Measurements from ENCODE around the gene ZG16B.

Gene ZG16B

GRCh38 chr16:2840914-2841313, 10.8 kb downstream of the ZG16B start:
- no peak for DNase-seq (ENCODE audit: extremely low read depth, low read depth)

GRCh38 chr16:2841606-2842339, 11.7 kb downstream of the ZG16B start:
- TF ChIP-seq, protein P1, sequence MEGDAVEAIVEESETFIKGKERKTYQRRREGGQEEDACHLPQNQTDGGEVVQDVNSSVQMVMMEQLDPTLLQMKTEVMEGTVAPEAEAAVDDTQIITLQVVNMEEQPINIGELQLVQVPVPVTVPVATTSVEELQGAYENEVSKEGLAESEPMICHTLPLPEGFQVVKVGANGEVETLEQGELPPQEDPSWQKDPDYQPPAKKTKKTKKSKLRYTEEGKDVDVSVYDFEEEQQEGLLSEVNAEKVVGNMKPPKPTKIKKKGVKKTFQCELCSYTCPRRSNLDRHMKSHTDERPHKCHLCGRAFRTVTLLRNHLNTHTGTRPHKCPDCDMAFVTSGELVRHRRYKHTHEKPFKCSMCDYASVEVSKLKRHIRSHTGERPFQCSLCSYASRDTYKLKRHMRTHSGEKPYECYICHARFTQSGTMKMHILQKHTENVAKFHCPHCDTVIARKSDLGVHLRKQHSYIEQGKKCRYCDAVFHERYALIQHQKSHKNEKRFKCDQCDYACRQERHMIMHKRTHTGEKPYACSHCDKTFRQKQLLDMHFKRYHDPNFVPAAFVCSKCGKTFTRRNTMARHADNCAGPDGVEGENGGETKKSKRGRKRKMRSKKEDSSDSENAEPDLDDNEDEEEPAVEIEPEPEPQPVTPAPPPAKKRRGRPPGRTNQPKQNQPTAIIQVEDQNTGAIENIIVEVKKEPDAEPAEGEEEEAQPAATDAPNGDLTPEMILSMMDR (IDR thresholded peaks at IDR 0.05; ENCODE audit: low read depth, low read length), result no peak
- DNase-seq (ENCODE audit: extremely low read depth, low read depth), result no peak

More at GRCh38 chr16:2840914-2841313, 10.8 kb downstream of the ZG16B start:
- TF ChIP-seq, protein P1 (IDR thresholded peaks at IDR 0.05; ENCODE audit: low read depth, low read length), result no peak

GRCh38 chr16:2842340-2843000, 12.4 kb downstream of the ZG16B start:
- TF ChIP-seq, protein P1 (IDR thresholded peaks at IDR 0.05; ENCODE audit: low read depth, low read length), result peak; percentile 37
- DNase-seq (ENCODE audit: extremely low read depth, low read depth), result no peak

- TF ChIP-seq, protein P1 (IDR thresholded peaks at IDR 0.05; ENCODE audit: low read depth, low read length), result no peak
- no peak for DNase-seq (ENCODE audit: extremely low read depth, low read depth)
Observed at GRCh38 chr16:2843526-2843925, 13.4 kb downstream of the ZG16B start.

- TF ChIP-seq, protein P1 (IDR thresholded peaks at IDR 0.05; ENCODE audit: low read depth, low read length), result no peak
- no peak for DNase-seq (ENCODE audit: extremely low read depth, low read depth)
Observed at GRCh38 chr16:2845116-2845515, 15.0 kb downstream of the ZG16B start.

DNA sequence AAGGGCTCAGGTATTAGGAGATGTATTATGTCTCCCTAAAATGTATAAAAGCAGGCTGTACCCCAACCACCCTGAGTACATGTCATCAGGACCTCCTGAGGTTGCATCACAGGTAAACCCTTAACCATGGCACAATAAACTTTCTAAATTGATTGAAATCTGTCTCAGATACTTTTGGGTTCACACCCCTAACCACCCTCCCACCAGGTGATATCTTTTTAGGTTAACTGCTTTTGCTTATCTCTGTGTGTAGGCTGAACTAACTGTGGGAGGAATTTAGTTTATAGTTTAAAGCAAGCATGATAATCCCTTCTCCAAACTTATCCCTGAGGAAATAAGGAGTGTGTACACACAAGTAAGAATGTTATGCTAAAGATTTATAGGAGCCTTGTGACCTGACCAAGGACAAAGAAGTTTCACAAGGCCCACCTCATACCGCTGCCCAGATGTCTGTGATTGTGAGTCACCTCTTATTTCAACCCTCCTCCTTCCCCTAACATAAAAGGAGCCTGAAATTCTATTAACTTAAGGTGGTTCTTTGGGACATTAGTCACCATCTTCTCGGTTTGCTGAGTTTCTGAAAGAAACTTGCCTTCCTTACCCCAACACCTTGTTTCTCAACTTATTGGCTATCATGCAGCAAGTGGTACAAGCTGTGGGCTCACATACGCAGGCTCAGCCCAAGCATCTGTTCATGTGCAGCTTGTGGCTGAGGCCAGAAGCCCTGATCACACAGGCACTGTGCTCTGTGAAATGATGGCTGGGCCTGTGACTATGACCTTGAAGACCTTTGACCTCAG, 16.6 kb downstream of the ZG16B start:
- TF ChIP-seq, protein P1 (IDR thresholded peaks at IDR 0.05; ENCODE audit: low read depth, low read length), result no peak
- no peak for DNase-seq (ENCODE audit: extremely low read depth, low read depth)
